Renal cortical epithelial cell (primary cell): ENCODE results near the gene COL19A1. TPM values are rescaled to one million over a fixed set of nuclear protein-coding genes. Genes with fewer than 3 reads are reported as not detected.

ENCODE experiments used
- DNase-seq: peaks from one replicate; pipeline ENCODE4 v3.0.0-alpha.2; 2011; ENCODE audit warnings: low read depth
- total RNA-seq: library from RNA; depleted of rRNA; stranded (reverse); fragments of >200 nt; gene quantifications from 2 replicates; pipeline ENCODE4 v1.2.3, GENCODE V29; 2014

The COL19A1 gene
- total RNA-seq, 1 donor from 2014 or later = not detected

- DNase-seq = no peak
Measured at GRCh38 chr6:70168681-70169377, 302.5 kb downstream of the COL19A1 start.

- DNase-seq = no peak
Measured at GRCh38 chr6:70171236-70171635, 304.9 kb downstream of the COL19A1 start.

- no peak for DNase-seq
Measured at GRCh38 chr6:70172252-70172651, 305.9 kb downstream of the COL19A1 start.

- no peak for DNase-seq
Measured at GRCh38 chr6:70175770-70176169, 309.4 kb downstream of the COL19A1 start.

GRCh38 chr6:70176842-70177550 is 310.6 kb downstream of the COL19A1 start:
- DNase-seq = no peak

- DNase-seq = no peak
Measured at GRCh38 chr6:70180183-70180900, 314.0 kb downstream of the COL19A1 start.

- DNase-seq = peak; percentile 50
Measured at GRCh38 chr6:70180901-70181599, 314.7 kb downstream of the COL19A1 start.

- no peak for DNase-seq
Measured at GRCh38 chr6:70183538-70183937, 317.2 kb downstream of the COL19A1 start.

- no peak for DNase-seq
Measured at GRCh38 chr6:70184723-70185122, 318.4 kb downstream of the COL19A1 start.

GRCh38 chr6:70186461-70186860 is 320.1 kb downstream of the COL19A1 start:
- DNase-seq = no peak

- DNase-seq = no peak
Measured at GRCh38 chr6:70188202-70188601, 321.8 kb downstream of the COL19A1 start.

- no peak for DNase-seq
Measured at GRCh38 chr6:70194421-70194820, 328.1 kb downstream of the COL19A1 start.

GRCh38 chr6:70196531-70196930 is 330.2 kb downstream of the COL19A1 start:
- DNase-seq = no peak

- DNase-seq = no peak
Measured at GRCh38 chr6:70198785-70199184, 332.4 kb downstream of the COL19A1 start.

- DNase-seq = no peak
Measured at GRCh38 chr6:70208235-70208790, 342.0 kb downstream of the COL19A1 start.

GRCh38 chr6:70210462-70210861 is 344.1 kb downstream of the COL19A1 start:
- peak; percentile 13 for DNase-seq

GRCh38 chr6:70215460-70216108 is 349.2 kb downstream of the COL19A1 start:
- no peak for DNase-seq

GRCh38 chr6:70216767-70217166 is 350.4 kb downstream of the COL19A1 start:
- no peak for DNase-seq

GRCh38 chr6:70219943-70220613 is 353.7 kb downstream of the COL19A1 start:
- DNase-seq = peak; percentile 25

GRCh38 chr6:70221025-70221714 is 354.8 kb downstream of the COL19A1 start:
- peak; percentile 38 for DNase-seq
